Epithelial cell of esophagus (primary cell): ENCODE data around the gene PRPH2.
"Not testable (repeated sequence)": the region's sequence is repeated elsewhere in the genome, so short reads cannot be mapped to it uniquely, and the experiment has no call there.

Source experiments
- DNase-seq: peaks from one replicate; pipeline ENCODE4 v3.0.0; 2010; ENCODE audit warnings: low read depth
- H3K4me3 ChIP-seq: 2 replicates; pipeline ENCODE4 v1.5.1; 2011; ENCODE audit warnings: mild to moderate bottlenecking, low read length, control low read depth
- CTCF ChIP-seq: IDR thresholded peaks from 2 replicates; pipeline ENCODE4 v1.5.1; 2011; ENCODE audit warnings: low read depth, mild to moderate bottlenecking, low read length, control low read depth, inconsistent platforms; ENCODE audit not compliant: insufficient read depth; ENCODE audit errors: missing control alignments

Gene PRPH2

GRCh38 chr6:42690872-42691271, 31.5 kb downstream of the PRPH2 start:
- no peak for DNase-seq
- TF ChIP-seq CTCF = no peak
- H3K4me3 ChIP-seq = no peak overlapping the region

- DNase-seq = no peak
- H3K4me3 ChIP-seq = no peak overlapping the region
- TF ChIP-seq CTCF = no peak
Measured at GRCh38 chr6:42690151-42690702, 32.2 kb downstream of the PRPH2 start.

- no peak for DNase-seq
- no peak overlapping the region for H3K4me3 ChIP-seq
- TF ChIP-seq CTCF = no peak
Measured at GRCh38 chr6:42689371-42689770, 33.0 kb downstream of the PRPH2 start.

- TF ChIP-seq CTCF = no peak
- no peak for DNase-seq
- H3K4me3 ChIP-seq = no peak overlapping the region
Measured at GRCh38 chr6:42688281-42688680, 34.1 kb downstream of the PRPH2 start.

- no peak for DNase-seq
- TF ChIP-seq CTCF = no peak
- H3K4me3 ChIP-seq = no peak overlapping the region
Measured at GRCh38 chr6:42679358-42679757, 43.0 kb downstream of the PRPH2 start.

GRCh38 chr6:42674780-42675179, 47.6 kb downstream of the PRPH2 start:
- DNase-seq = no peak
- no peak overlapping the region for H3K4me3 ChIP-seq
- TF ChIP-seq CTCF = no peak

- DNase-seq, H3K4me3 ChIP-seq: not testable (repeated sequence)
Measured at GRCh38 chr6:42674368-42674767, 48.0 kb downstream of the PRPH2 start.

GRCh38 chr6:42664718-42665117, 57.7 kb downstream of the PRPH2 start:
- no peak overlapping the region for H3K4me3 ChIP-seq

More at GRCh38 chr6:42664718-42665117, 57.7 kb downstream of the PRPH2 start:
- no peak for TF ChIP-seq CTCF
- no peak for DNase-seq
